COLO829 (cell line): ENCODE measurements around the gene FZD10.

Source experiments
- DNase-seq: peaks from one replicate; pipeline ENCODE4 v3.0.0; 2012; ENCODE audit warnings: low spot score

Gene FZD10

GRCh38 chr12:130154276-130155070, 7.8 kb upstream of the FZD10 start:
- DNase-seq: no peak

- no peak for DNase-seq
These were observed 6.7 kb upstream of the FZD10 start for GRCh38 chr12:130155416-130156073.

- no peak for DNase-seq
These were observed 5.5 kb upstream of the FZD10 start for GRCh38 chr12:130156652-130157275.

- DNase-seq: no peak
These were observed 4.1 kb upstream of the FZD10 start for GRCh38 chr12:130157998-130158753.

GRCh38 chr12:130158754-130159059, 3.6 kb upstream of the FZD10 start:
- no peak for DNase-seq

- no peak for DNase-seq
These were observed 2.0 kb upstream of the FZD10 start for GRCh38 chr12:130160306-130160705.

- no peak for DNase-seq
These were observed 1.5 kb upstream of the FZD10 start for GRCh38 chr12:130160711-130161231.

GRCh38 chr12:130161261-130162243, 712 bp upstream of the FZD10 start:
- no peak for DNase-seq

- DNase-seq: no peak
These were observed 639 bp downstream of the FZD10 start for GRCh38 chr12:130162745-130163460.

- no peak for DNase-seq
These were observed 1.4 kb downstream of the FZD10 start for GRCh38 chr12:130163461-130164215.

GRCh38 chr12:130164216-130164542, 1.9 kb downstream of the FZD10 start:
- no peak for DNase-seq

GRCh38 chr12:130164936-130165335, 2.7 kb downstream of the FZD10 start:
- DNase-seq: no peak

- DNase-seq: no peak
These were observed 4.0 kb downstream of the FZD10 start for GRCh38 chr12:130166306-130166705.

GRCh38 chr12:130167537-130167936, 5.3 kb downstream of the FZD10 start:
- DNase-seq: no peak

- DNase-seq: no peak
These were observed 7.0 kb downstream of the FZD10 start for GRCh38 chr12:130169256-130169655.

GRCh38 chr12:130169924-130170323, 7.7 kb downstream of the FZD10 start:
- no peak for DNase-seq

- no peak for DNase-seq
These were observed 8.3 kb downstream of the FZD10 start for GRCh38 chr12:130170611-130171010.

GRCh38 chr12:130177635-130178242, 15.5 kb downstream of the FZD10 start:
- DNase-seq: no peak

- no peak for DNase-seq
These were observed 16.0 kb downstream of the FZD10 start for GRCh38 chr12:130178282-130178681.
